HG03196 (cell line): ENCODE measurements around the gene STAB2.
"Not testable (repeated sequence)": the region's sequence is repeated elsewhere in the genome, so short reads cannot be mapped to it uniquely, and the experiment has no call there.

Experiments
- ATAC-seq: cut with Tn5 transposase; IDR thresholded peaks from one replicate; pipeline ENCODE4 v1.9.1; 2021; ENCODE audit not compliant: unreplicated experiment

Gene STAB2

GRCh38 chr12:103805655-103806360 lies 218.7 kb downstream of the STAB2 start:
- ATAC-seq = no peak

- ATAC-seq = no peak
These were observed 219.7 kb downstream of the STAB2 start for GRCh38 chr12:103806803-103807202.

GRCh38 chr12:103807561-103808238 lies 220.6 kb downstream of the STAB2 start:
- no peak for ATAC-seq

- ATAC-seq = no peak
These were observed 221.3 kb downstream of the STAB2 start for GRCh38 chr12:103808239-103808880.

GRCh38 chr12:103809154-103809553 lies 222.1 kb downstream of the STAB2 start:
- ATAC-seq = no peak

GRCh38 chr12:103809639-103810038 lies 222.6 kb downstream of the STAB2 start:
- ATAC-seq = not testable (repeated sequence)

- no peak for ATAC-seq
These were observed 223.0 kb downstream of the STAB2 start for GRCh38 chr12:103810111-103810510.

GRCh38 chr12:103811791-103812190 lies 224.7 kb downstream of the STAB2 start:
- no peak for ATAC-seq

- no peak for ATAC-seq
These were observed 225.7 kb downstream of the STAB2 start for GRCh38 chr12:103812789-103813188.

- ATAC-seq = no peak
These were observed 226.4 kb downstream of the STAB2 start for GRCh38 chr12:103813426-103813825.

GRCh38 chr12:103813949-103814348 lies 226.9 kb downstream of the STAB2 start:
- no peak for ATAC-seq

GRCh38 chr12:103814436-103814835 lies 227.4 kb downstream of the STAB2 start:
- ATAC-seq = no peak
